ENCODE measurements around the gene SH3RF1.

The SH3RF1 gene

GRCh38 chr4:169274033-169274432 is 3.3 kb upstream of the SH3RF1 start:
- DNase-seq = no peak

GRCh38 chr4:169272265-169272886 is 1.6 kb upstream of the SH3RF1 start:
- no peak for DNase-seq

- DNase-seq = no peak
Observed at GRCh38 chr4:169271692-169272007, 894 bp upstream of the SH3RF1 start.

GRCh38 chr4:169269916-169270809 is 593 bp downstream of the SH3RF1 start:
- DNase-seq = peak; percentile 28

- no peak for DNase-seq
Observed at GRCh38 chr4:169268951-169269760, 1.6 kb downstream of the SH3RF1 start.

- DNase-seq = no peak
Observed at GRCh38 chr4:169267070-169267469, 3.7 kb downstream of the SH3RF1 start.

- DNase-seq = no peak
Observed at GRCh38 chr4:169266661-169267060, 4.1 kb downstream of the SH3RF1 start.

GRCh38 chr4:169266081-169266480 is 4.7 kb downstream of the SH3RF1 start:
- DNase-seq = no peak

GRCh38 chr4:169263791-169264392 is 6.9 kb downstream of the SH3RF1 start:
- no peak for DNase-seq

GRCh38 chr4:169260217-169260866 is 10.4 kb downstream of the SH3RF1 start:
- DNase-seq = no peak

- no peak for DNase-seq
Observed at GRCh38 chr4:169259271-169259670, 11.5 kb downstream of the SH3RF1 start.

GRCh38 chr4:169258141-169258540 is 12.6 kb downstream of the SH3RF1 start:
- no peak for DNase-seq

GRCh38 chr4:169256856-169257761 is 13.6 kb downstream of the SH3RF1 start:
- DNase-seq = no peak

GRCh38 chr4:169256101-169256612 is 14.6 kb downstream of the SH3RF1 start:
- no peak for DNase-seq

GRCh38 chr4:169254546-169254983 is 16.2 kb downstream of the SH3RF1 start:
- DNase-seq = no peak

- no peak for DNase-seq
Observed at GRCh38 chr4:169253904-169254303, 16.9 kb downstream of the SH3RF1 start.

GRCh38 chr4:169253113-169253671 is 17.6 kb downstream of the SH3RF1 start:
- no peak for DNase-seq

- DNase-seq = no peak
Observed at GRCh38 chr4:169252339-169253112, 18.2 kb downstream of the SH3RF1 start.

GRCh38 chr4:169251291-169252235 is 19.2 kb downstream of the SH3RF1 start:
- DNase-seq = no peak
